ENCODE results near the gene IL10RA.

DNA sequence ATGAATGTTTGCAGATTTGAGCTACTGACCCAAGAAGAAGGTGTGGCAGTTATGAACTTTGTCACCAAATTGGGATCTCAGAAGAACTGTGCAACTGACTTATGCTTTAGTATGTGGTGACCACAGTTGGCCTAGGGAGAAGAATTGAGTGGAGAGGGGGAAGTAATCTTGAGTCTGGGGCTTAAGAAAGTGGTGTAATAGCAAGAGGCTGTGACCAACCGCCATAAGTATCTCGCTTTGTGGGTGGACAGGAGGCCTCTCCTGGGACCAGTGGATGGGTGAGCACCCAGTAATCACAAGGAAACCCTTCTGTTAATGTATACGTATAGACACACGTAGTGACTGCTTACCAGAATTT, 12.7 kb upstream of the IL10RA start:
- TF ChIP-seq EZH2 (optimal IDR thresholded peaks at IDR 0.05; ENCODE audit: low read depth, low read length): no peak
- no peak for TF ChIP-seq CTCF (IDR thresholded peaks at IDR 0.05; ENCODE audit: low read length)
- TF ChIP-seq EZH2phosphoT487 (IDR thresholded peaks at IDR 0.05; ENCODE audit: low read length): no peak

Data from MM.1S (cell line).